ENCODE results near the gene WIPF2. TPM values are rescaled to one million over a fixed set of nuclear protein-coding genes. Genes with fewer than 3 reads are reported as not detected.

WIPF2 gene
- total and polyA plus RNA-seq, 2 of the 8 experiments (the other 6 are each of a cell fraction or from before 2014, with no cell fraction given): 6.9 to 25.3 TPM

- Histone ChIP-seq H3K79me1 (ENCODE audit: low read depth, low read length) (peaks cover 19% of the 10 kb centered on the region), H3K9ac (replicated peaks in 1 of 4; ENCODE audit: extremely low read depth in 1 of 4, low read depth in 3 of 4, low read length in 3 of 4) (no peak overlapping the region), H2BK15ac (ENCODE audit: low read length) (0 out of 2 replicates have a peak overlapping the region, but pooled peaks have one; percentile 40), H2BK120ac (replicated peaks; ENCODE audit: low read depth, low read length) (no peak overlapping the region), H2AK5ac (ENCODE audit: low read depth, low read length) (peak overlapping the region; percentile 26; the same call in 1 of the 2 replicates), H3K4me1 (replicated peaks in 1 of 4; ENCODE audit: control insufficient read depth in 3 of 4, insufficient read depth in 4 of 4, low read length in 3 of 4) (peaks cover 0 to 23% (median 16%) of the 10 kb centered on the region in 4 experiments; a peak in 6 of 7 replicates), H3K9me3 (ENCODE audit: insufficient read depth in 2 of 2, low read depth in 1 of 2, low read length in 1 of 2) (no peaks in the 10 kb centered on the region), H2BK20ac (ENCODE audit: low read length) (no peak overlapping the region), H4K20me1 (replicated peaks in 1 of 2; ENCODE audit: control insufficient read depth in 1 of 2, insufficient read depth in 2 of 2, low read length in 2 of 2) (peaks cover 20 to 34% of the 10 kb centered on the region in 2 experiments), H4K5ac (ENCODE audit: insufficient read length, low read depth, low read length) (no peak overlapping the region), H3K27me3 (replicated peaks in 1 of 4; ENCODE audit: control insufficient read depth in 3 of 4, extremely low read depth in 1 of 4, insufficient read depth in 3 of 4, low read length in 3 of 4) (peaks cover 0 to 14% (median 6%) of the 10 kb centered on the region in 4 experiments; a peak in 5 of 7 replicates), H2BK12ac (ENCODE audit: low read depth, low read length) (peak overlapping the region; percentile 50; the same call in 1 of the 2 replicates), H3K27ac (ENCODE audit: low read depth, low read length) (no peak overlapping the region), H2AFZ (ENCODE audit: low read length) (no peak overlapping the region), H3K79me2 (ENCODE audit: control insufficient read depth in 1 of 2, insufficient read depth in 2 of 2, low read length in 2 of 2) (peaks cover 0 to 26% of the 10 kb centered on the region in 2 experiments; a peak in 2 of 4 replicates), H3K56ac (replicated peaks; ENCODE audit: insufficient read length, low read depth, low read length) (no peak overlapping the region), H3K4ac (replicated peaks; ENCODE audit: insufficient read length, low read depth, low read length) (no peak overlapping the region), H3K23me2 (ENCODE audit: low read depth, low read length) (peaks cover 11% of the 10 kb centered on the region; the same call in 1 of the 2 replicates), H3K36me3 (ENCODE audit: control insufficient read depth in 2 of 4, insufficient read depth in 4 of 4, low read length in 3 of 4) (no peaks in the 10 kb centered on the region), H4K8ac (ENCODE audit: extremely low read depth, insufficient read depth, low read length) (peak overlapping the region; percentile 48; the same call in 1 of the 2 replicates), H3K4me3 (ENCODE audit: extremely low read depth in 1 of 4, insufficient read depth in 2 of 4, low read depth in 3 of 4, low read length in 4 of 4) (no peak overlapping the region), H3K18ac (ENCODE audit: extremely low read depth, low read length) (peak overlapping the region; percentile 48; the same call in 1 of the 2 replicates), H2BK5ac (ENCODE audit: low read depth, low read length) (peak overlapping the region; percentile 24; the same call in 1 of the 2 replicates), H3K23ac (ENCODE audit: insufficient read length) (no peak overlapping the region), H4K91ac (replicated peaks; ENCODE audit: insufficient read length, low read length) (no peak overlapping the region), H3K14ac (ENCODE audit: insufficient read length) (no peak overlapping the region), H3K4me2 (ENCODE audit: insufficient read depth in 1 of 2, low read depth in 2 of 2, low read length in 2 of 2) (peak overlapping the region in 1 of 2 experiments; percentile 19; a peak in 1 of 4 replicates)
- FAIRE-seq: no peak
- 83% methylated on average over 19 of the region's 19 CpGs; no CpG with 5 or more reads in 1 of the 2 experiments for WGBS, 2 experiments (ENCODE audit: extremely low coverage in 1 of 2, insufficient coverage in 1 of 2, insufficient read length in 1 of 2, insufficient replicate concordance in 2 of 2, low coverage in 1 of 2, low lambda C conversion rate in 2 of 2, missing lambda C conversion rate in 1 of 2)
- ChIA-PET POLR2A (ENCODE audit: partially characterized antibody) (interaction anchor here (0.9 to 30.6 kb wide), 3 partner anchors 9 to 217 kb away, joined by 3 to 540 read pairs (median 3); partner anchors contain the start of genes CDC6 and RARA), CTCF (ENCODE audit: partially characterized antibody) (interaction anchor here (0.6 to 39.2 kb wide), 7 partner anchors 11 to 717 kb away, joined by 3 to 1198 read pairs (median 5); partner anchors contain the start of genes GJD3 and RARA)
- DNase-seq (ENCODE audit: low read depth in 1 of 2, low spot score in 2 of 2): no peak
- TF ChIP-seq E2F6 (IDR thresholded peaks at IDR 0.05) (no peak), USF2 (IDR thresholded peaks at IDR 0.05; ENCODE audit: low read length) (peak; percentile 43; the same call in 1 of the 2 replicates)
Measured at GRCh38 chr17:40322358-40323315, 103.5 kb downstream of the WIPF2 start.
